ENCODE measurements around the gene STON1.
A peak's percentile ranks its signal among the peaks of the same experiment; 100 is the strongest.
"Not testable (repeated sequence)": the region's sequence is repeated elsewhere in the genome, so short reads cannot be mapped to it uniquely, and the experiment has no call there.

STON1 gene

GRCh38 chr2:48601349-48601748, 71.4 kb downstream of the STON1 start:
- DNase-seq (ENCODE audit: low read depth) = peak; percentile 8
- TF ChIP-seq CTCF (conservative IDR thresholded peaks at IDR 0.05; ENCODE audit: control insufficient read depth, insufficient read depth, low read depth, low read length) = peak; percentile 39
- H3K4me3 ChIP-seq (ENCODE audit: control insufficient read depth, low read depth, low read length) = no peak overlapping the region

GRCh38 chr2:48605482-48606175, 75.7 kb downstream of the STON1 start:
- no peak overlapping the region for H3K4me3 ChIP-seq (ENCODE audit: control insufficient read depth, low read depth, low read length)
- TF ChIP-seq CTCF (conservative IDR thresholded peaks at IDR 0.05; ENCODE audit: control insufficient read depth, insufficient read depth, low read depth, low read length) = no peak
- DNase-seq (ENCODE audit: low read depth) = no peak

GRCh38 chr2:48607307-48608014, 77.5 kb downstream of the STON1 start:
- DNase-seq (ENCODE audit: low read depth) = peak; percentile 59
- no peak for TF ChIP-seq CTCF (conservative IDR thresholded peaks at IDR 0.05; ENCODE audit: control insufficient read depth, insufficient read depth, low read depth, low read length)
- no peak overlapping the region for H3K4me3 ChIP-seq (ENCODE audit: control insufficient read depth, low read depth, low read length)

GRCh38 chr2:48613211-48613610, 83.3 kb downstream of the STON1 start:
- no peak for TF ChIP-seq CTCF (conservative IDR thresholded peaks at IDR 0.05; ENCODE audit: control insufficient read depth, insufficient read depth, low read depth, low read length)
- DNase-seq (ENCODE audit: low read depth) = no peak

GRCh38 chr2:48614581-48614980, 84.6 kb downstream of the STON1 start:
- not testable (repeated sequence) for DNase-seq (ENCODE audit: low read depth)

More at GRCh38 chr2:48613211-48613610, 83.3 kb downstream of the STON1 start:
- no peak overlapping the region for H3K4me3 ChIP-seq (ENCODE audit: control insufficient read depth, low read depth, low read length)

GRCh38 chr2:48617618-48618017, 87.7 kb downstream of the STON1 start, which contains the start of gene GTF2A1L:
Gene GTF2A1L, plus strand, starts transcription at chr2:48617856. Its CDS starts 19 bp downstream, at chr2:48617875.
- H3K4me3 ChIP-seq (ENCODE audit: control insufficient read depth, low read depth, low read length) = no peak within 1 kb of the TSS
- TF ChIP-seq CTCF (conservative IDR thresholded peaks at IDR 0.05; ENCODE audit: control insufficient read depth, insufficient read depth, low read depth, low read length) = no peak
- no peak for DNase-seq (ENCODE audit: low read depth)

More at GRCh38 chr2:48614581-48614980, 84.6 kb downstream of the STON1 start:
- not testable (repeated sequence) for H3K4me3 ChIP-seq (ENCODE audit: control insufficient read depth, low read depth, low read length)

GRCh38 chr2:48619526-48619925, 89.6 kb downstream of the STON1 start:
- DNase-seq (ENCODE audit: low read depth) = no peak
- no peak overlapping the region for H3K4me3 ChIP-seq (ENCODE audit: control insufficient read depth, low read depth, low read length)
- no peak for TF ChIP-seq CTCF (conservative IDR thresholded peaks at IDR 0.05; ENCODE audit: control insufficient read depth, insufficient read depth, low read depth, low read length)

Data from fibroblast of mammary gland (primary cell).